GM18858 (cell line): ENCODE measurements around the gene SPG21.

Experiments
- ATAC-seq: cut with Tn5 transposase; IDR thresholded peaks from one replicate; pipeline ENCODE4 v1.9.1; 2021; ENCODE audit not compliant: unreplicated experiment

The SPG21 gene

DNA sequence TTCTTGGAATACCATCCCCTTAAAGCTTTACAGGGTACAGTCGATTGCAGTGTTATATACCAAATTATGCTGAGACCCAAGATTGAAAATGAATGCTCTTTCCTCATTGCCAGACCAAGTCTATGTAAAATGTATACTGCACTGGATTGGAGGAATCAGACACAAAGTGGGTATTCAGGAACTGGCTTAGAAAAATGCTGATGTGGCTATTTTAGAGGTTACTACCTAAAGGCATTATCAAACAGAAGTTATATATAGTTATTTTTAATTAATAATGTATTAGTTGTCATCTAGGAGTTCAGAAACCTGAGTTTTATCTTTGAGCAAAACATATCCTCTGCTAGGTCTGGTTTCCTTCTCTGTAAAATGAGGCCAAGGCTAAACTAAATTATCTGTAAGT is 3.6 kb upstream of the SPG21 start:
- no peak for ATAC-seq

DNA sequence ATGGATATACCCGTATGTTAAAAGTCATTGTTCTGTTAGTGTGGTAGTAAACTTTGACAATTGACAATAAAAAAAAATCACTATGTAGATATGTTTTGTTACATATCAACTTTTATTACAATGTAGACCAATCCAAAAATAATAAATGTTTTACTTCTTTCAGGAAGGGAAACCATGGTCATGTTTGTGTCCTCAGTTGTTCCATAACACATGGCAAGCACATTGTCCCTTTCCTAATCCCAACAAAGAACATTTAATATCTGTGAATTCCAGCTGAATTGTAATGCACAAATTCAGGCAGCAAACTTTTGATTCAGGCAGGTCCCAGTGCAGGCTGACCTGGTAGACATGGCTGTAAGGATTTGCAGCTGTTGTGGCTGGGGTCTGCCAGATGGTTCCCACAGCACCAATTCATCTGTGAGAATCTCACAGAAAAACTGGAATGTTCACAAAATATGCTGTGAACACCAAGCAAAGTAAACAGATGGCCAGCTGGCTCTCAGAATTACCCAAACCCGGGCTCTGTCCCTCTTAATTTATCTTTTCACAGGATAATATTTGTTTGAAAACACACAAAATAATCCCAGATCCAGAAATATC is 1.9 kb upstream of the SPG21 start:
- ATAC-seq, result no peak

DNA sequence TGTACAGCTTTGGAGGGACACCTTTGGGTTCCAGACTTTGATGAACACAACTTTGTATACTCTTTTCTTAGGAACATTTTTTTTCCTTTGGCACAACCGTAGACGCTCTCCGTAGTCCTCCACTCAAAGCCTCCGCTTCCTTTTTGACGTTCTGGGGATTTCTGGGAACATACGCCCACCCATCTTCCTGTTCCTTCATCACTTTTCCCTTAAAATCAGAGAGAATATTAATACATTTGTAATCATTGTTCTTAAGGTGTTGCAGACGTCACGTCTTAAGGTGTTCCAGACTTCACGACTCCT is 405 bp upstream of the SPG21 start:
- ATAC-seq, result no peak

GRCh38 chr15:64987136-64987535 is 2.6 kb downstream of the SPG21 start:
- no peak for ATAC-seq

DNA sequence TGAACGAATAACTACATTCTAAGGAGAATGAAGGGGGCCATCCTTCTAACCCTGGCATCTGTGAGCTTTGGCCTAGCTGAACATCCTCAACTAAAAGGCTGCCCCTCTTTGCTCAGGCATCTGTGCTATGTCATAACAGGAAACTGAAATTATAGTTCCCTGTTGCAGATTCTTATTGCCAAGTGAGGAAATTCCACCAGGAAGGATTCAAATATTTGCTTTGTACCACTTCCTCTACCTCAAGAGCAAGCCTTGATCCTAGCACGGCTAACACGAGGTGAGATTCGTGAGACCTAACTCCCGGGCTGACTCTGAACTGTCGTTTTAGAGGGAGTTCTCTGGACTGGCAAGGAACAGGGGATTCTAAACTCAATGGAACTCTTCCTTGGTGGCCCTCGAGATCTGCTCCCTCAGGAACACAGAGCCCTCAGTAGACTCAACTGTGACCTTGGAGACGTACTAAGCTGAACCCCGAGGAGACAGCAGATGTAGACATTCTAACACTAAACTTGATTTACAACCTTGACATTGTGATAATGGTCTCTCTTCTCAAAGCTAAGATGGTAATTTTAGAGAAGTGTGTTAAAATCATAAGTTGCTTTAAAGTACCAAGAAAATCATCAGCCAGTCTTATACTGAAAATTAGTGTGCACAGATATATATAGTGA is 4.2 kb downstream of the SPG21 start:
- ATAC-seq, result no peak

- no peak for ATAC-seq
Observed at GRCh38 chr15:64982472-64982871, 7.2 kb downstream of the SPG21 start.

GRCh38 chr15:64981812-64982431 is 7.8 kb downstream of the SPG21 start:
- no peak for ATAC-seq

DNA sequence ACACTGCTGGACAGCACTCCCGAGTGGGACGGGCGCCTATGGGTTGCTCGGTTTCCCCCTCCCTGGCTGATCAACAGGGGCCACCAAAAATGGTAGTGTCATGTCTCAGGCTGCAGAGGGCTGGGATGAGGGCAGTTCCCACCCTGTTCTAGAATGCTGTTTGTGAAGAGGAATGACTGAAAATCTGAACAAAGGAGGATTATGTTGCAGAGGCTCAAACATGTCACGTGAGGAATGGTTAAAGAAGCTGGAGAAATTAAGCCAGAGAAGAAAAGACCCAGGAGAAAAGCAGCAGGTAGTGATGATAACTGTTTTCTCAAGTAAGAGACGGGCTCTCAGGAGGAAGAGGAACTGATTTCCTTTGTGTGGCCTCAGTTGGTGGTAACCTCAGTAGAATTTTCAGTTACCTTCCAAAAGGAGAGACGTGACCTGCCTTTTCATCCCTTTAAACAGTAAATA is 10.4 kb downstream of the SPG21 start:
- no peak for ATAC-seq

GRCh38 chr15:64975390-64975789 is 14.3 kb downstream of the SPG21 start:
- no peak for ATAC-seq

DNA sequence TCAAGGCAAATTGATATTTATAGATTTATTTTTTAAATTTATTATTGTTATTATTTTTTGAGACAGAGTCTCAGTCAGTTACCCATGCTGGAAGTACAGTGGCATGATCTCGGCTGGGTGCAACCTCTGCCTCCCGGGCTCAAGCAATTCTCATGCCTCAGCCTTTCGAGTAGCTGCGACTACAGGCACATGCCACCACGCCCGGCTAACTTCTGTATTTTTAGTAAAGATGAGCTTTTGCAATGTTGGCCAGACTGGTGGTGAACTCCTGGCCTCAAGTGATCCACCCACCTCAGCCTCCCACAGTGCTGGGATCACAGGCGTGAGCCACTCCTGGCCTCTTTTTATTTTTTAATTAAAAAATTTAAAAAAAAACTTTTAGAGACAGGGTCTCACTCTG is 19.0 kb downstream of the SPG21 start:
- no peak for ATAC-seq

GRCh38 chr15:64969401-64969800 is 20.3 kb downstream of the SPG21 start:
- ATAC-seq, result no peak

GRCh38 chr15:64961013-64961412 is 28.7 kb downstream of the SPG21 start:
- ATAC-seq, result no peak

DNA sequence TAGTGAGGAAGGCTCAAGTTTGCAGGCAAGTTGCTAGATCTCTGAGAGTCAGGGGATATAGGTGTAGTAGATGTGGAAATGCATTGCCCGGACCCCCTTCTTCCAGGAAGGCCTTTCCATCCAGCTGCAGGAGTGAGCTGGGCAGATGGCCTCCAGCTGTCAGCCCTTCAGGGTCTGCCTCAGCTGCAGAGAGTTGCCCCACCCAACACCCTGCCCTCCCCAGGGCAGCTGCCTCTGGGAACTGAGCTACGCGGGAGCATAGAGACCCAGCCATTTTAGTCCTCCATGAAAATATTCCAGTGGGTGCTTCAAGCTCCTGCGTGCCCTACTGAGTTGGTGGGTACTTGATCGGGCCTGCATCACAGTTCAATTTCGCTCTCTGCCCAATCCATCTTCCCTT is 29.6 kb downstream of the SPG21 start:
- ATAC-seq, result no peak

- ATAC-seq, result no peak
Observed at GRCh38 chr15:64959128-64959527, 30.6 kb downstream of the SPG21 start.

DNA sequence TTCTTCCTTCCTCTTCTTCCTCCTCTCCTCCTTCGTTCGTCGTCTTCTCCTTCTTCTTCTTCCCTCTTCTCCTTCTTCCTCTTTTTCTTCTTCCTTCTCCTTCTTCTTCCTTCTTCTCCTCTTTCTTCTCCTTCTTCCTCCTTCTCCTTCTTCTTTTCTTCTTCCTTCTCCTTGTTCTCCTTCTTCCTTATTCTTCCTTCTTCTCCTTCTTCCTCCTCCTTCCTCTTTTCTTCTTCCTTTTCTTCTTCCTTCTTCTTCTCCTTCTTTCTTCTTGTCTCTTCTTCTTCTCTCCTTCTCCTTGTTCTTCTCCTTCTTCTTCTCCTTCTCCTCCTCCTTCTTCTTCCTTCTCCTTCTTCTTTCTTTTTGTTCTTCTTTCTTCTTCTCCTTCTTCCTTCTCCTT is 35.3 kb downstream of the SPG21 start:
- no peak for ATAC-seq

DNA sequence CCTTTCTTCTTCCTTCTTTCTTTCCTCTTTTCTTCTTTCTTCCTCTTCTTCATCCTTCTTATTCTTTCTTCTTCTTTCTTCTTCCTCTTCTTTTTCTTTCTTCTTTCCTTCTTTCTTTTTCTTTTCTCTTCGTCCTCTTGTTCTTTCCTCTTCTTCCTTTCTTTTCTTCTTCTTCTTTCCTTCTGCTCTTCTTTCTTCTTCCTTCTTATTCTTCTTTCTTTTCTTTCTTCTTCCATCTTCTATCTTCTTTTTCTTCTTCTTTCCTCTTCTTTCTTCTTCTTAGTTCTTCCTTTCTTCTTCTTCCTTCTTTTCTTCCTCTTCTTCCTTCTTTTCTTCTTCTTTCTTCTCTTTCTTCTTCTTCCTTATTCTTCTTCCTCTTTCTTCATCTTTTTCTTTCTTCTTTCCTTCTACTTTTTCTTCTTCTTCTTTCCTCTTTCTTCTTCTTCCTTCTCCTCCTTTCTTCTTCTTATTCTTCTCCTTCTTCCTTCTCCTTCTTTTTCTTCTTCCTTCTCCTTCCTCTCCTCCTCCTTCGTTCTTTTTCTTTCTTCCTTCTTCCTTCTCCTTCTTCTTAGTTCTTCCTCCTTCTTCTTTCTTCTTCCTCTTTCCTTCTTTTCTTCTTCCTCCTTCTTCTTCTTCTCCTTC is 37.8 kb downstream of the SPG21 start:
- ATAC-seq, result no peak

- no peak for ATAC-seq
Observed at GRCh38 chr15:64950888-64951287, 38.8 kb downstream of the SPG21 start.

- ATAC-seq, result no peak
Observed at GRCh38 chr15:64949383-64950186, 40.1 kb downstream of the SPG21 start.

GRCh38 chr15:64948916-64949315 is 40.8 kb downstream of the SPG21 start:
- ATAC-seq, result no peak

- ATAC-seq, result no peak
Observed at GRCh38 chr15:64947211-64947610, 42.5 kb downstream of the SPG21 start.

GRCh38 chr15:64944961-64945360 is 44.8 kb downstream of the SPG21 start:
- no peak for ATAC-seq
